H9 (cell line): Measurements from ENCODE around the gene CTIF. TPM values are rescaled to one million over a fixed set of nuclear protein-coding genes. Genes with fewer than 3 reads are reported as not detected.

ENCODE experiments used
- DNase-seq: peaks from one replicate; pipeline ENCODE4 v3.0.0-alpha.2; 2017
- H2AFZ ChIP-seq: one replicate; pipeline ENCODE4 v1.6.1; 2013; ENCODE audit warnings: mild to moderate bottlenecking, low read length, control low read depth, moderate library complexity
- H2AK5ac ChIP-seq: 2 replicates; pipeline ENCODE4 v1.6.1; 2013; ENCODE audit warnings: low read length, control low read depth, mixed read lengths; ENCODE audit not compliant: insufficient read length
- H2BK120ac ChIP-seq: one replicate; pipeline ENCODE4 v1.6.1; 2013; ENCODE audit warnings: low read depth, mild to moderate bottlenecking, low read length, control low read depth, inconsistent platforms; ENCODE audit not compliant: poor library complexity, severe bottlenecking
- H2BK12ac ChIP-seq: 2 replicates; pipeline ENCODE4 v1.6.1; 2013; ENCODE audit warnings: low read length, control low read depth, mixed read lengths, low read depth; ENCODE audit not compliant: insufficient read length
- H2BK15ac ChIP-seq: 2 replicates; pipeline ENCODE4 v1.6.1; 2013; ENCODE audit warnings: low read depth, low read length, control low read depth
- H2BK20ac ChIP-seq: one replicate; pipeline ENCODE4 v1.6.1; 2013; ENCODE audit warnings: low read depth, mild to moderate bottlenecking, low read length, control low read depth, inconsistent platforms; ENCODE audit not compliant: poor library complexity, severe bottlenecking
- H2BK5ac ChIP-seq: 2 replicates; pipeline ENCODE4 v1.6.1; 2013; ENCODE audit warnings: low read length, control low read depth, mixed read lengths; ENCODE audit not compliant: insufficient read length
- H3K14ac ChIP-seq: 2 replicates; pipeline ENCODE4 v1.6.1; 2013; ENCODE audit warnings: low read length, control low read depth; ENCODE audit not compliant: insufficient read depth
- H3K18ac ChIP-seq: 2 replicates; pipeline ENCODE4 v1.6.1; 2013; ENCODE audit warnings: low read depth, mild to moderate bottlenecking, mixed read lengths, low read length, control low read depth; ENCODE audit not compliant: insufficient read length
- H3K23ac ChIP-seq: 2 replicates; pipeline ENCODE4 v1.6.1; 2013; ENCODE audit warnings: low read length, control low read depth, mixed read lengths, low read depth; ENCODE audit not compliant: insufficient read length
- H3K23me2 ChIP-seq: 2 replicates; pipeline ENCODE4 v1.6.1; 2013; ENCODE audit warnings: low read depth, mild to moderate bottlenecking, mixed read lengths, low read length, control low read depth; ENCODE audit not compliant: insufficient read length, poor library complexity, severe bottlenecking
- H3K27ac ChIP-seq: 2 replicates; pipeline ENCODE4 v1.5.1; 2013; ENCODE audit warnings: low read length, control low read depth, mixed read lengths, low read depth; ENCODE audit not compliant: insufficient read length
- H3K27me3 ChIP-seq: 2 replicates; pipeline ENCODE4 v1.6.1; 2013; ENCODE audit warnings: low read length, control low read depth, inconsistent platforms; ENCODE audit not compliant: insufficient read depth
- H3K4ac ChIP-seq: 2 replicates; pipeline ENCODE4 v1.6.1; 2013; ENCODE audit warnings: low read depth, mild to moderate bottlenecking, control low read depth, inconsistent platforms, low read length, moderate library complexity
- H3K4me1 ChIP-seq: 2 replicates; pipeline ENCODE4 v1.6.1; 2013; ENCODE audit warnings: low read length, control low read depth, inconsistent platforms; ENCODE audit not compliant: insufficient read depth
- H3K4me2 ChIP-seq: 2 replicates; pipeline ENCODE4 v1.6.1; 2013; ENCODE audit warnings: low read length, control low read depth, mixed read lengths; ENCODE audit not compliant: insufficient read length, insufficient read depth
- H3K56ac ChIP-seq: 2 replicates; pipeline ENCODE4 v1.6.1; 2013; ENCODE audit warnings: low read depth, mild to moderate bottlenecking, mixed read lengths, low read length, control low read depth; ENCODE audit not compliant: insufficient read length
- H3K79me1 ChIP-seq: 2 replicates; pipeline ENCODE4 v1.6.1; 2013; ENCODE audit warnings: low read depth, mild to moderate bottlenecking, moderate library complexity, low read length, control low read depth, inconsistent platforms; ENCODE audit not compliant: insufficient read depth, poor library complexity, severe bottlenecking
- H3K79me2 ChIP-seq: 2 replicates; pipeline ENCODE4 v1.6.1; 2013; ENCODE audit warnings: low read length, control low read depth, inconsistent platforms; ENCODE audit not compliant: insufficient read depth
- H3K9ac ChIP-seq: 2 replicates; pipeline ENCODE4 v1.6.1; 2013; ENCODE audit warnings: low read length, control low read depth, mixed read lengths; ENCODE audit not compliant: insufficient read length; ENCODE audit errors: extremely low read depth
- H3K9me3 ChIP-seq: one replicate; pipeline ENCODE4 v1.6.1; 2013; ENCODE audit warnings: low read depth, low read length, inconsistent platforms; ENCODE audit not compliant: control insufficient read depth
- H3T11ph ChIP-seq: one replicate; pipeline ENCODE4 v1.6.1; 2013; ENCODE audit warnings: mild to moderate bottlenecking, low read length, control low read depth, inconsistent platforms
- H4K20me1 ChIP-seq: one replicate; pipeline ENCODE4 v1.6.1; 2013; ENCODE audit not compliant: control insufficient read depth, insufficient read length, insufficient read depth
- H4K5ac ChIP-seq: 2 replicates; pipeline ENCODE4 v1.6.1; 2013; ENCODE audit warnings: low read depth, mild to moderate bottlenecking, mixed read lengths, low read length, control low read depth; ENCODE audit not compliant: insufficient read length
- H4K8ac ChIP-seq: replicated peaks from 2 replicates; pipeline ENCODE4 v1.6.1; 2013; ENCODE audit warnings: low read length, control low read depth, mixed read lengths, low read depth; ENCODE audit not compliant: insufficient read length
- H4K91ac ChIP-seq: 2 replicates; pipeline ENCODE4 v1.6.1; 2013; ENCODE audit warnings: low read depth, mild to moderate bottlenecking, moderate library complexity, mixed read lengths, low read length, control low read depth; ENCODE audit not compliant: insufficient read length
- H3K27ac Mint-ChIP-seq, 3 experiments: 2 replicates in 2 of 3; 3 replicates in 1 of 3; pipeline ENCODE4 v1.8.0; 2020 to 2021; ENCODE audit warnings: mixed read lengths in 3 of 3, mild to moderate bottlenecking in 1 of 3, moderate library complexity in 1 of 3
- H3K27me3 Mint-ChIP-seq: 2 replicates; pipeline ENCODE4 v1.8.0; 2021; ENCODE audit warnings: low read depth, mild to moderate bottlenecking, moderate library complexity, mixed read lengths
- H3K36me3 Mint-ChIP-seq, 3 experiments: 2 replicates in 2 of 3; 3 replicates in 1 of 3; pipeline ENCODE4 v1.8.0; 2020 to 2021; ENCODE audit warnings: low read depth in 3 of 3, mixed read lengths in 3 of 3; ENCODE audit not compliant: insufficient read depth in 1 of 3
- H3K4me1 Mint-ChIP-seq, 2 experiments: 2 replicates each; pipeline ENCODE4 v1.8.0; 2020; ENCODE audit warnings: mixed read lengths in 2 of 2
- H3K4me3 Mint-ChIP-seq, 2 experiments: 2 replicates in 1 of 2; 3 replicates in 1 of 2; pipeline ENCODE4 v1.8.0; 2020 to 2021; ENCODE audit warnings: mild to moderate bottlenecking in 2 of 2, mixed read lengths in 2 of 2, moderate library complexity in 1 of 2
- H3K9me3 Mint-ChIP-seq, 2 experiments: 2 replicates in 1 of 2; 3 replicates in 1 of 2; pipeline ENCODE4 v1.8.0; 2020; ENCODE audit warnings: mild to moderate bottlenecking in 2 of 2, mixed read lengths in 2 of 2, moderate library complexity in 1 of 2
- WGBS: extraction: QIAGEN DNeasy Blood & Tissue Kit; methylation state at CpG from one replicate; pipeline ENCODE4 v1.1.7; 2013; ENCODE audit warnings: missing lambda C conversion rate, low lambda C conversion rate, mixed read lengths; ENCODE audit not compliant: insufficient read length; ENCODE audit errors: extremely low coverage; 5-methylcytosine and 5-hydroxymethylcytosine counted together
- total RNA-seq: library from RNA; stranded (reverse); gene quantifications from 2 replicates; pipeline ENCODE4 v1.2.1, GENCODE V29; 2021
- TF ChIP-seq, protein P1 (sequence below): fragments of 200-600 bp; sonication (generic); conservative IDR thresholded peaks from 3 replicates; pipeline ENCODE4 v1.8.0; 2021; ENCODE audit warnings: antibody characterized with exemption, mild to moderate bottlenecking

Gene CTIF
- total RNA-seq, 1 experiment from 2014 or later = 15.8 TPM

DNA sequence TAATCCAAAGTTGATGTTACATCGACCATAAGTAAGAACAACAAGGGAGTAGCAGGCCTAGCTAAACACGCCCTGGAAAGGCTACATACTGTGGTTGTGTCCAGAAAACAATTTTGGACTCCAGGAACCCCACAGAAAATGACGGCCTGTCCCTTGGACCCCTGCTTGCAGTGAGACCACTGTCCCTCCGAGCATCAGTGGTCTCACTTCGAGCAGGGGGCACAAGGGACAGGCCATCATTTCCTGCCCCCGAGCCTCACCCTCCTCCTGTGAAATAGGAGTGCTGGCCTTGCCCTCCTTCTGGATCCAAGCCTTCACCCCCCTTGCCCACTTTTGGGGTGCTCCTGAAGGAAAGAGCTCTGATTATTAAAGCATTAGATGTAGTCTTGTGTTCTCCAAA lies 144.4 kb downstream of the CTIF start:
- H4K8ac ChIP-seq = no peak overlapping the region
- H3K27me3 ChIP-seq = no peaks in the 10 kb centered on the region
- no peaks in the 10 kb centered on the region for H3K27me3 Mint-ChIP-seq
- no peak overlapping the region for H3K23ac ChIP-seq
- H3K9ac ChIP-seq = no peak overlapping the region
- DNase-seq = no peak
- H2BK120ac ChIP-seq = no peak overlapping the region
- no peaks in the 10 kb centered on the region for H3K23me2 ChIP-seq
- no peak overlapping the region for H2AFZ ChIP-seq
- no peak overlapping the region for H4K91ac ChIP-seq
- no peak overlapping the region for H2BK15ac ChIP-seq
- no peaks in the 10 kb centered on the region for H3K4me1 ChIP-seq
- no peak overlapping the region for H3K27ac Mint-ChIP-seq
- TF ChIP-seq, protein P1, sequence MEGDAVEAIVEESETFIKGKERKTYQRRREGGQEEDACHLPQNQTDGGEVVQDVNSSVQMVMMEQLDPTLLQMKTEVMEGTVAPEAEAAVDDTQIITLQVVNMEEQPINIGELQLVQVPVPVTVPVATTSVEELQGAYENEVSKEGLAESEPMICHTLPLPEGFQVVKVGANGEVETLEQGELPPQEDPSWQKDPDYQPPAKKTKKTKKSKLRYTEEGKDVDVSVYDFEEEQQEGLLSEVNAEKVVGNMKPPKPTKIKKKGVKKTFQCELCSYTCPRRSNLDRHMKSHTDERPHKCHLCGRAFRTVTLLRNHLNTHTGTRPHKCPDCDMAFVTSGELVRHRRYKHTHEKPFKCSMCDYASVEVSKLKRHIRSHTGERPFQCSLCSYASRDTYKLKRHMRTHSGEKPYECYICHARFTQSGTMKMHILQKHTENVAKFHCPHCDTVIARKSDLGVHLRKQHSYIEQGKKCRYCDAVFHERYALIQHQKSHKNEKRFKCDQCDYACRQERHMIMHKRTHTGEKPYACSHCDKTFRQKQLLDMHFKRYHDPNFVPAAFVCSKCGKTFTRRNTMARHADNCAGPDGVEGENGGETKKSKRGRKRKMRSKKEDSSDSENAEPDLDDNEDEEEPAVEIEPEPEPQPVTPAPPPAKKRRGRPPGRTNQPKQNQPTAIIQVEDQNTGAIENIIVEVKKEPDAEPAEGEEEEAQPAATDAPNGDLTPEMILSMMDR = no peak
- no peak overlapping the region for H2AK5ac ChIP-seq
- WGBS = no CpG with 5 or more reads among the region's 6 CpGs
- no peak overlapping the region for H3K27ac ChIP-seq
- no peaks in the 10 kb centered on the region for H3K9me3 Mint-ChIP-seq
- H3K56ac ChIP-seq = no peak overlapping the region
- no peak overlapping the region for H3K4me2 ChIP-seq
- H3K14ac ChIP-seq = no peak overlapping the region
- H2BK20ac ChIP-seq = no peak overlapping the region
- H4K20me1 ChIP-seq = no peaks in the 10 kb centered on the region
- no peaks in the 10 kb centered on the region for H3K79me2 ChIP-seq
- H3K4me1 Mint-ChIP-seq = peaks cover 5% of the 10 kb centered on the region in 2 experiments; a peak in 1 of 4 replicates
- no peaks in the 10 kb centered on the region for H3K9me3 ChIP-seq
- no peaks in the 10 kb centered on the region for H3K79me1 ChIP-seq
- no peak overlapping the region for H2BK12ac ChIP-seq
- H3T11ph ChIP-seq = no peak overlapping the region
- peaks cover 0 to 5% (median 0%) of the 10 kb centered on the region in 3 experiments; a peak in 2 of 7 replicates for H3K36me3 Mint-ChIP-seq
- H3K4me3 Mint-ChIP-seq = no peak overlapping the region
- no peak overlapping the region for H4K5ac ChIP-seq
- no peak overlapping the region for H2BK5ac ChIP-seq
- no peak overlapping the region for H3K18ac ChIP-seq
- H3K4ac ChIP-seq = no peak overlapping the region
